B cell (primary cell): ENCODE data around the gene KSR1.
"Not testable (repeated sequence)": the region's sequence is repeated elsewhere in the genome, so short reads cannot be mapped to it uniquely, and the experiment has no call there.

Experiments
- CTCF ChIP-seq: fragments of 200-600 bp; IDR thresholded peaks from one replicate; pipeline ENCODE4 v1.8.0; 2022; ENCODE audit warnings: antibody characterized with exemption, mild to moderate bottlenecking
- EZH2 ChIP-seq: IDR thresholded peaks from 2 replicates; pipeline ENCODE4 v1.6.1; 2012; ENCODE audit warnings: borderline replicate concordance, low read depth, mild to moderate bottlenecking, moderate library complexity, low read length; ENCODE audit not compliant: insufficient read depth, poor library complexity, severe bottlenecking

- TF ChIP-seq CTCF, EZH2: not testable (repeated sequence)
Observed at GRCh38 chr17:27427166-27427862, 28.9 kb upstream of the KSR1 start.
